ENCODE results near the gene SORT1.
"Not testable (repeated sequence)": the region's sequence is repeated elsewhere in the genome, so short reads cannot be mapped to it uniquely, and the experiment has no call there.

The SORT1 gene

GRCh38 chr1:109331113-109331512 is 66.6 kb downstream of the SORT1 start:
- DNase-seq: no peak

- DNase-seq: no peak
These were observed 70.4 kb downstream of the SORT1 start for GRCh38 chr1:109327285-109327684.

GRCh38 chr1:109322974-109323373 is 74.7 kb downstream of the SORT1 start:
- DNase-seq: no peak

GRCh38 chr1:109319114-109319513 is 78.6 kb downstream of the SORT1 start:
- DNase-seq: no peak

- DNase-seq: peak; percentile 19
These were observed 81.2 kb downstream of the SORT1 start for GRCh38 chr1:109316506-109316905.

- DNase-seq: no peak
These were observed 82.4 kb downstream of the SORT1 start for GRCh38 chr1:109315288-109315687.

GRCh38 chr1:109314795-109315194 is 82.9 kb downstream of the SORT1 start:
- DNase-seq: no peak

- DNase-seq: no peak
These were observed 84.5 kb downstream of the SORT1 start for GRCh38 chr1:109312978-109313775.

- DNase-seq: no peak
These were observed 85.5 kb downstream of the SORT1 start for GRCh38 chr1:109312246-109312645.

- DNase-seq: no peak
These were observed 88.4 kb downstream of the SORT1 start for GRCh38 chr1:109309347-109309746.

- DNase-seq: peak; percentile 59
These were observed 90.3 kb downstream of the SORT1 start for GRCh38 chr1:109307274-109308021.

- DNase-seq: no peak
These were observed 90.9 kb downstream of the SORT1 start, which contains the start of gene MYBPHL for GRCh38 chr1:109306832-109307273. Gene MYBPHL (minus strand): TSS chr1:109307011. CDS start chr1:109306991, 20 bp downstream.

GRCh38 chr1:109305991-109306390 is 91.7 kb downstream of the SORT1 start:
- not testable (repeated sequence) for DNase-seq

- no peak for DNase-seq
These were observed 93.3 kb downstream of the SORT1 start for GRCh38 chr1:109304226-109304920.

- no peak for DNase-seq
These were observed 95.8 kb downstream of the SORT1 start for GRCh38 chr1:109301874-109302273.

- no peak for DNase-seq
These were observed 97.0 kb downstream of the SORT1 start for GRCh38 chr1:109300650-109301151.

- no peak for DNase-seq
These were observed 98.0 kb downstream of the SORT1 start for GRCh38 chr1:109299558-109300343.

GRCh38 chr1:109298666-109299557 is 98.8 kb downstream of the SORT1 start:
- DNase-seq: no peak

- no peak for DNase-seq
These were observed 100.9 kb downstream of the SORT1 start for GRCh38 chr1:109296782-109297181.

GRCh38 chr1:109295712-109296415 is 101.9 kb downstream of the SORT1 start:
- no peak for DNase-seq

- DNase-seq: no peak
These were observed 103.2 kb downstream of the SORT1 start for GRCh38 chr1:109294481-109294880.

Data from hematopoietic multipotent progenitor cell treated with erythropoietin and hydrocortisone succinate and interleukin-3 and kit ligand, for 6 days (in vitro differentiated cells).